Heart left ventricle (tissue), 13 donors: ENCODE data around the gene SMURF1.

Experiments used
- CTCF ChIP-seq, 12 donors: fragments of 200-600 bp; sonication (generic) in 4 of 12; IDR thresholded peaks; one replicate each; pipeline versions ENCODE4 v1.5.0 to v1.8.0; 2018 to 2022; ENCODE audit warnings: antibody characterized with exemption in 12 of 12, mild to moderate bottlenecking in 5 of 12
- POLR2A ChIP-seq, 2 donors: fragments of 450-650 bp; IDR thresholded peaks; one replicate each; pipeline ENCODE4 v1.6.1; 2017; ENCODE audit warnings: antibody characterized with exemption in 2 of 2, mild to moderate bottlenecking in 2 of 2, moderate library complexity in 2 of 2
- donor health status: ischemic (EF 13 %, LVEDD 7.1; RV severe dilation, severe dysfunction).
- donor health status: DM: no; HTN: yes; CAD: no.
- donor health status: DM: no; HTN: no; CAD: no.
- donor health status: ischemic (EF 25% LVEDD 6.9; RV normal size, moderate dysfunction).
- donor health status: ischemic (EF 25% LVEDD 5.7; RV mildly dilated, moderate dysfunction).
- donor health status: ischemic (EF 35%, LVEDD 5.7; RV mildly dilated, moderate dysfunction).
- donor health status: nonischemic (EF 11% LVEDD 7.7; RV severe dilation, severe dysfunction).
- donor health status: DM: yes; HTN: yes; CAD: no.
- donor health status: PGD.
- donor health status: ischemic (EF 29% LVEDD 5.4; RV normal size, mild dysfunction).
- donor health status: nonischemic (EF 23%, LVEDD 6.1; RV moderate dilation, normal function).

GRCh38 chr7:99090771-99091542, 53.0 kb downstream of the SMURF1 start:
- TF ChIP-seq CTCF (IDR thresholded peaks at IDR 0.05) (no peak), POLR2A (IDR thresholded peaks at IDR 0.05) (no peak)
